A673 (cell line): ENCODE measurements around the gene CCR5AS.
"Not testable (repeated sequence)": the region's sequence is repeated elsewhere in the genome, so short reads cannot be mapped to it uniquely, and the experiment has no call there.

Experiments
- BruUV-seq: library from RNA; stranded (reverse); fragments of 400-500 nt; replicated peaks from 2 replicates; lab custom pipeline; 2021; lab: Mats Ljungman, UMichigan
- CTCF ChIA-PET: fragments of 300-600 bp; sonication (Branson Sonifier 250); formaldehyde crosslinking; loops from one replicate; lab custom pipeline; 2022; ENCODE audit warnings: antibody characterized with exemption; lab: Charles Lee
- POLR2A ChIA-PET: fragments of 300-600 bp; sonication (Branson Sonifier 250); formaldehyde crosslinking; loops from one replicate; lab custom pipeline; 2022; ENCODE audit warnings: antibody characterized with exemption; ENCODE audit not compliant: low non-redundant PET; lab: Charles Lee
- DNase-seq: peaks from one replicate; pipeline ENCODE4 v3.0.0-alpha.2; 2015; ENCODE audit warnings: low spot score
- H3K27ac ChIP-seq: fragments of 200-600 bp; sonication (generic); 2 replicates; pipeline ENCODE4 v1.5.1; 2016; ENCODE audit warnings: mixed run types, low read depth, mild to moderate bottlenecking, mixed read lengths, antibody characterized with exemption, low read length; ENCODE audit not compliant: poor library complexity, severe bottlenecking
- H3K27me3 ChIP-seq: fragments of 200-600 bp; sonication (generic); replicated peaks from 2 replicates; pipeline ENCODE4 v1.6.1; 2017; ENCODE audit warnings: mixed run types, low read depth, mild to moderate bottlenecking, mixed read lengths, antibody characterized with exemption, low read length; ENCODE audit not compliant: insufficient read depth, poor library complexity
- H3K36me3 ChIP-seq: fragments of 200-600 bp; sonication (generic); 2 replicates; pipeline ENCODE4 v1.6.1; 2016; ENCODE audit warnings: mixed run types, mild to moderate bottlenecking, mixed read lengths, antibody characterized with exemption, low read length; ENCODE audit not compliant: insufficient read depth, poor library complexity, severe bottlenecking
- H3K4me1 ChIP-seq: fragments of 200-600 bp; sonication (generic); 2 replicates; pipeline ENCODE4 v1.6.1; 2017; ENCODE audit warnings: mixed run types, mild to moderate bottlenecking, mixed read lengths, antibody characterized with exemption, low read length; ENCODE audit not compliant: insufficient read depth, poor library complexity, severe bottlenecking
- H3K4me3 ChIP-seq: fragments of 200-600 bp; sonication (generic); 2 replicates; pipeline ENCODE4 v1.5.1; 2016; ENCODE audit warnings: low read depth, mixed run types, mild to moderate bottlenecking, mixed read lengths, low read length; ENCODE audit not compliant: poor library complexity, severe bottlenecking
- H3K9me3 ChIP-seq: fragments of 200-600 bp; sonication (generic); 2 replicates; pipeline ENCODE4 v1.6.1; 2016; ENCODE audit warnings: mixed run types, low read depth, mild to moderate bottlenecking, mixed read lengths, antibody characterized with exemption, low read length; ENCODE audit not compliant: poor library complexity, severe bottlenecking
- EZH2 ChIP-seq: fragments of 200-600 bp; sonication (generic); IDR thresholded peaks from 2 replicates; pipeline ENCODE4 v1.6.1; 2017; ENCODE audit warnings: borderline replicate concordance, low read depth, mild to moderate bottlenecking, mixed read lengths, antibody characterized with exemption, low read length; ENCODE audit not compliant: poor library complexity, severe bottlenecking
- intact Hi-C: fragments of 100-400 bp; cut with micrococcal nuclease; formaldehyde crosslinking; loops from one replicate; pipeline ENCODE4 v1.10.0; 2022; ENCODE audit not compliant: unreplicated experiment
- TF ChIP-seq, protein P1 (sequence below): fragments of 300-800, 200-600 bp; sonication (generic); conservative IDR thresholded peaks from 2 replicates; pipeline ENCODE4 v1.5.1; 2017; ENCODE audit warnings: low read depth, mild to moderate bottlenecking, antibody characterized with exemption, low read length, moderate library complexity, mixed read lengths

Gene CCR5AS

DNA sequence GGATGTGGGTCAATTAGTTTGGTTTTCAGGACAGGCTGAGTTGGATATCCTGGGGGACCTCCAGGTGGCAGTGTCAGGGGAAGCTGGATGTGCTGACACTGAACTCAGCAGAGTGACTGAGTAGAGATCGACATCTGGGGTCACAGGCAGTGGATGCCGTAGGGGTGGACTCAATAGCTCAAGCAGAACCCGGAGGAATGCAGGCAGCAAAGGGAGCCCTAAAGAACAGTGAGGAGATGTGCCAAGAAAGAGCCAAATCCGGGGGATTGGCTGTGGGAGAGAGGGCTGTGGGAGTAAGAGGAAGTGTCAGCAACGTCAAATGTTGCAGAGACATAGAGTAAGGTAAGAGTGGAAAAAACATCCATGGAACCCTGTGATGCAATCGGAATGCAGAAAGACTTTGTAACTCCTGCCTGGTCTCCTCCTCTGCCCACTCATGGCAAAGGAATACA is 11.6 kb downstream of the CCR5AS start:
- Histone ChIP-seq H3K27me3 (no peaks in the 10 kb centered on the region), H3K36me3 (no peaks in the 10 kb centered on the region), H3K4me3 (no peak overlapping the region), H3K27ac (no peak overlapping the region), H3K9me3 (no peaks in the 10 kb centered on the region), H3K4me1 (no peaks in the 10 kb centered on the region)
- POLR2A ChIA-PET, result no interaction called here
- TF ChIP-seq, protein P1, sequence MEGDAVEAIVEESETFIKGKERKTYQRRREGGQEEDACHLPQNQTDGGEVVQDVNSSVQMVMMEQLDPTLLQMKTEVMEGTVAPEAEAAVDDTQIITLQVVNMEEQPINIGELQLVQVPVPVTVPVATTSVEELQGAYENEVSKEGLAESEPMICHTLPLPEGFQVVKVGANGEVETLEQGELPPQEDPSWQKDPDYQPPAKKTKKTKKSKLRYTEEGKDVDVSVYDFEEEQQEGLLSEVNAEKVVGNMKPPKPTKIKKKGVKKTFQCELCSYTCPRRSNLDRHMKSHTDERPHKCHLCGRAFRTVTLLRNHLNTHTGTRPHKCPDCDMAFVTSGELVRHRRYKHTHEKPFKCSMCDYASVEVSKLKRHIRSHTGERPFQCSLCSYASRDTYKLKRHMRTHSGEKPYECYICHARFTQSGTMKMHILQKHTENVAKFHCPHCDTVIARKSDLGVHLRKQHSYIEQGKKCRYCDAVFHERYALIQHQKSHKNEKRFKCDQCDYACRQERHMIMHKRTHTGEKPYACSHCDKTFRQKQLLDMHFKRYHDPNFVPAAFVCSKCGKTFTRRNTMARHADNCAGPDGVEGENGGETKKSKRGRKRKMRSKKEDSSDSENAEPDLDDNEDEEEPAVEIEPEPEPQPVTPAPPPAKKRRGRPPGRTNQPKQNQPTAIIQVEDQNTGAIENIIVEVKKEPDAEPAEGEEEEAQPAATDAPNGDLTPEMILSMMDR, result no peak
- no peak for TF ChIP-seq EZH2
- BruUV-seq, result no TSS peak
- CTCF ChIA-PET, result no interaction called here
- intact Hi-C loops, result no loop called here
- DNase-seq, result no peak

DNA sequence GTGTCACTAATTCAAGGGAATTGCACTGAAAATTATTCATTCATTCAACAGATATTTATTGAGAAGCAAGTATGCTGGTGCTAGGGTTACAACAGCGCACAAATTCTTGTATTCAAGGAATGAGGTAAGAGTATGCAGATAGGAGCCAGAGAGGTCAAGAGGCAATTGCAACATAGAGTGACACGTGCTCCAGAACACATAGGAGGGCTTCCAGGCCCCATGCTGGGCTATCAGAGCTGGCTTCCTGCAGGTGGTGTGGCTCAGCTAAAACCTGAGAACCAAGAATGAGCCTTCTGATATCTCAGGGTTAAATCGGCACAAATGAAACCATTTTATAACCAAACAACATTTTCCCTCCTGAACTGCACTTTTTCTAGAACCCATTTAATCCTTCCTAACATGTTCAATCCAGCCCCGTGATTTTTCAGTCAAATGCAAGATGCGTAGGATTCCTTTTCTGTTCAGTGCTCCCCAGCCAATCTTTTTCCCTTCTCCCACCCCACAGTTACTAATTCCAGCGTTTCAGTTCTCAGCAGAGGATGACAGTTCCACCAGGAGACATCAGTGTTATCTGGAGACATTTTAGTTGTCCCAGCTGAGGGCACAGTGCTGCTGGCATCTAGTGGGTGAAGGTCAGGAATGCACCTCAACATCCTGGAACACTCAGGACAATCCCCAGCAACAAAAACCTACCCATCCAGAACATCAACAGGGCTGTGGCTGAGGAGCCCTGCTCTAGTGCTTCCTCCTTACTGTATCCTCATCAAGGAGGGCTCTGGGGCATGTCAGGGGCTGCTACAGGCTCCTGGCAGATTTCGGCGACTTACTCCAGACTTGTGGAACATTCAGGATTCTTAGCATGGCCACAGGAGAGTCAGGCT is 13.1 kb downstream of the CCR5AS start:
- intact Hi-C loops, result no loop called here
- ChIA-PET POLR2A (no interaction called here), CTCF (no interaction called here)
- BruUV-seq, result no TSS peak
- Histone ChIP-seq H3K27me3 (no peaks in the 10 kb centered on the region), H3K9me3 (no peaks in the 10 kb centered on the region), H3K4me1 (no peaks in the 10 kb centered on the region), H3K36me3 (no peaks in the 10 kb centered on the region), H3K4me3 (no peak overlapping the region), H3K27ac (no peak overlapping the region)
- peak; percentile 22 for DNase-seq
- TF ChIP-seq EZH2, result no peak
- TF ChIP-seq, protein P1, result no peak

DNA sequence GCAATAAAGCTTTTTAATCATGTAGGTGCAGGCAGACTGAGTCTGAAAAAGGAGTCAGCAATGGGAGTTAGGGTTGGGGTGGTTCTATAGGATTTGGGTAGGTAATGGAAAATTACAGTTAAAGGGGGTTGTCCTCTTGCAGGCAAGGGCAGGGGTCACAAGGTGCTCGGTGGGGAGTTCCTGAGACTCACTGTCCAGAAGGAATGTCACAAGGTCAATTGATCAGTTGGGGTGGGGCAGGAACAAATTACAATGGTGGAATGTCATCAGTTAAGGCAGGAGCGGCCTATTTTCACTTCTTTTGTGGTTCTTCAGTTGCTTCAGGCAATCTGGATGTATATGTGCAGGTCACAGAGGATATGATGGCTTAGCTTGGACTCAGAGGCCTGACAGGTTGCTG is 13.9 kb downstream of the CCR5AS start:
- ChIA-PET CTCF (no interaction called here), POLR2A (no interaction called here)
- H3K9me3 ChIP-seq, result no peaks in the 10 kb centered on the region
- TF ChIP-seq, protein P1, result no peak
- no peak for TF ChIP-seq EZH2
- H3K4me1 ChIP-seq, result no peaks in the 10 kb centered on the region
- no peaks in the 10 kb centered on the region for H3K36me3 ChIP-seq
- DNase-seq, result no peak
- no peak overlapping the region for H3K27ac ChIP-seq
- intact Hi-C loops, result no loop called here
- no TSS peak for BruUV-seq
- H3K27me3 ChIP-seq, result no peaks in the 10 kb centered on the region
- no peak overlapping the region for H3K4me3 ChIP-seq

DNA sequence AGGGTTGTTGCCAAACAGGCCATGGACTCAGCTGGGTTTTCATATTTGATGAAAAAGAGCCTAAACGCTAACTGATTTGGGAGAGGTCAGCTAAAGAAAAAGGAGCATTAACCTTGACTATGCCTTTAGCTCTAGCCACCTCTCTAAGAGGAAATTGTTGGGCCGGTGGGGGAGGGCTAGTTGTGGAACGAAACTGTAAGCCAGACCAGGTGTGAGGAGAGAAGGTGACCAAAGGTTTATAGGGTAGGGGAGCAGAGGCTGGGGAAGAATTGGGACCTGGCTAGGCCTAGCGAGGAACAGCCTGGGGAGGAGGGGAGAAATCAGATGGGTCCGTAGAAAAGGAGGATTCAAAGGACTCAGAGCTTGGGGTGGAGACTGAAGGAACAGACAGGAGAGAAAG is 15.3 kb downstream of the CCR5AS start:
- POLR2A ChIA-PET, H3K9me3 ChIP-seq, H3K36me3 ChIP-seq, CTCF ChIA-PET, H3K4me3 ChIP-seq, DNase-seq, intact Hi-C loops, H3K27ac ChIP-seq, BruUV-seq, H3K4me1 ChIP-seq, H3K27me3 ChIP-seq: not testable (repeated sequence)
